ENCODE results near the gene HECA.

DNA sequence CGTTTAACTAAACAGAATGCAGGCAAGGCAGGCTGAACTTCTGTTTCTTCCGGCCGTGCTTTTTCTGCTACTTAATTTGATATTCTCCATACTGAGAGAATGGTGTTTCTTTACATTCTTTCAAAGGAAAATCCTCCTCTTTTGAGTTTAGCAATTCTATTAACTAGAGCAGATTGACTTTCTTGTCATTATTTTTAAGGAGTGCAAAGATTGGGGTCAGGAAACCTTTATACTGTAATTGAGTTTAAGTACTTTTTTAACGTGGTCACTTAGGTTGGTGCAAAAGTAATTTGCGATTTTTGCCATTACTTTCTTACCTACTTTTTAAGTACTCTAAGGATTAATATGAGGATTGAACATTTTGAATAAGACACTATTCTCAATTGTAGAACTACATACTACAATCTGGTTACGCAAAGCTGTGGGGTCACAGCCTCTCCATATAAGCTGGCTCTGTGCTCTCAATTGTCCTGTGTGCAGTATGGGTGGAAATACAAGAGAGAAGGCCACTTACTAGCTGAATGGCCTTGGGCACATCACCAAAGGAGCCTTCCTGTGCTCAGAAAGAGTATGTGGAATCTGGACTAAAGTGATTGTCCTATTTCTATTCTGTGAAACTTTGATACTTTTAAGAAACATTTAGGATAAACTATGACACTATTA is 16.7 kb downstream of the HECA start:
- TF ChIP-seq, protein P1, sequence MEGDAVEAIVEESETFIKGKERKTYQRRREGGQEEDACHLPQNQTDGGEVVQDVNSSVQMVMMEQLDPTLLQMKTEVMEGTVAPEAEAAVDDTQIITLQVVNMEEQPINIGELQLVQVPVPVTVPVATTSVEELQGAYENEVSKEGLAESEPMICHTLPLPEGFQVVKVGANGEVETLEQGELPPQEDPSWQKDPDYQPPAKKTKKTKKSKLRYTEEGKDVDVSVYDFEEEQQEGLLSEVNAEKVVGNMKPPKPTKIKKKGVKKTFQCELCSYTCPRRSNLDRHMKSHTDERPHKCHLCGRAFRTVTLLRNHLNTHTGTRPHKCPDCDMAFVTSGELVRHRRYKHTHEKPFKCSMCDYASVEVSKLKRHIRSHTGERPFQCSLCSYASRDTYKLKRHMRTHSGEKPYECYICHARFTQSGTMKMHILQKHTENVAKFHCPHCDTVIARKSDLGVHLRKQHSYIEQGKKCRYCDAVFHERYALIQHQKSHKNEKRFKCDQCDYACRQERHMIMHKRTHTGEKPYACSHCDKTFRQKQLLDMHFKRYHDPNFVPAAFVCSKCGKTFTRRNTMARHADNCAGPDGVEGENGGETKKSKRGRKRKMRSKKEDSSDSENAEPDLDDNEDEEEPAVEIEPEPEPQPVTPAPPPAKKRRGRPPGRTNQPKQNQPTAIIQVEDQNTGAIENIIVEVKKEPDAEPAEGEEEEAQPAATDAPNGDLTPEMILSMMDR (conservative IDR thresholded peaks at IDR 0.05): no peak
- no peak for TF ChIP-seq EZH2 (IDR thresholded peaks at IDR 0.05; ENCODE audit: low read depth)

Data from PC-9 (cell line).